ENCODE data around the gene DBF4B. TPM values are rescaled to one million over a fixed set of nuclear protein-coding genes. Genes with fewer than 3 reads are reported as not detected.

The DBF4B gene
- total and polyA plus RNA-seq, 2 of the 13 experiments (the other 11 are each of a cell fraction or from before 2014, with no cell fraction given) = 11.7 to 13.2 TPM

GRCh38 chr17:44779211-44780025 is 71.0 kb downstream of the DBF4B start (continued):
- TF ChIP-seq ZNF737 (CRISPR knock-in tag; IDR thresholded peaks at IDR 0.05; ENCODE audit: borderline replicate concordance) (no peak), ZFP36 (IDR thresholded peaks at IDR 0.05; ENCODE audit: borderline replicate concordance, low read depth, low read length, partially characterized antibody) (no peak), SRF (IDR thresholded peaks at IDR 0.05; ENCODE audit: low read depth, low read length) (no peak), MEIS2 (CRISPR knock-in tag; IDR thresholded peaks at IDR 0.05) (peak; percentile 15; the same call in 1 of the 2 replicates), ZNF605 (CRISPR knock-in tag; IDR thresholded peaks at IDR 0.05) (no peak), TP53 (CRISPR knock-in tag; conservative IDR thresholded peaks at IDR 0.05) (no peak), HMGXB3 (CRISPR knock-in tag; IDR thresholded peaks at IDR 0.05; ENCODE audit: borderline replicate concordance) (no peak), ZNF274 (CRISPR knock-in tag; IDR thresholded peaks at IDR 0.05) (no peak), AGO1 (IDR thresholded peaks at IDR 0.05; ENCODE audit: low read depth, low read length, poor library complexity, severe bottlenecking) (peak; percentile 62), JARID2 (CRISPR knock-in tag; IDR thresholded peaks at IDR 0.05; ENCODE audit: insufficient replicate concordance) (no peak), YY1 (IDR thresholded peaks at IDR 0.05; ENCODE audit: insufficient read depth, insufficient replicate concordance, low read depth, low read length) (peak; percentile 22), NR2F2 (IDR thresholded peaks at IDR 0.05; ENCODE audit: borderline replicate concordance, low read depth) (no peak), SRSF4 (IDR thresholded peaks at IDR 0.05; ENCODE audit: low read depth, low read length, poor library complexity, severe bottlenecking) (no peak), ZFAT (CRISPR knock-in tag; conservative IDR thresholded peaks at IDR 0.05) (no peak), ATF1 (CRISPR knock-in tag; IDR thresholded peaks at IDR 0.05) (no peak), AGO2 (optimal IDR thresholded peaks at IDR 0.05; ENCODE audit: low read depth, low read length) (no peak), TBX3 (IDR thresholded peaks at IDR 0.05; ENCODE audit: borderline replicate concordance) (no peak), HMG20B (CRISPR knock-in tag; conservative IDR thresholded peaks at IDR 0.05) (no peak)
- TF ChIP-seq, protein P1, sequence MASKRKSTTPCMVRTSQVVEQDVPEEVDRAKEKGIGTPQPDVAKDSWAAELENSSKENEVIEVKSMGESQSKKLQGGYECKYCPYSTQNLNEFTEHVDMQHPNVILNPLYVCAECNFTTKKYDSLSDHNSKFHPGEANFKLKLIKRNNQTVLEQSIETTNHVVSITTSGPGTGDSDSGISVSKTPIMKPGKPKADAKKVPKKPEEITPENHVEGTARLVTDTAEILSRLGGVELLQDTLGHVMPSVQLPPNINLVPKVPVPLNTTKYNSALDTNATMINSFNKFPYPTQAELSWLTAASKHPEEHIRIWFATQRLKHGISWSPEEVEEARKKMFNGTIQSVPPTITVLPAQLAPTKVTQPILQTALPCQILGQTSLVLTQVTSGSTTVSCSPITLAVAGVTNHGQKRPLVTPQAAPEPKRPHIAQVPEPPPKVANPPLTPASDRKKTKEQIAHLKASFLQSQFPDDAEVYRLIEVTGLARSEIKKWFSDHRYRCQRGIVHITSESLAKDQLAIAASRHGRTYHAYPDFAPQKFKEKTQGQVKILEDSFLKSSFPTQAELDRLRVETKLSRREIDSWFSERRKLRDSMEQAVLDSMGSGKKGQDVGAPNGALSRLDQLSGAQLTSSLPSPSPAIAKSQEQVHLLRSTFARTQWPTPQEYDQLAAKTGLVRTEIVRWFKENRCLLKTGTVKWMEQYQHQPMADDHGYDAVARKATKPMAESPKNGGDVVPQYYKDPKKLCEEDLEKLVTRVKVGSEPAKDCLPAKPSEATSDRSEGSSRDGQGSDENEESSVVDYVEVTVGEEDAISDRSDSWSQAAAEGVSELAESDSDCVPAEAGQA (IDR thresholded peaks at IDR 0.05; ENCODE audit: low read depth) = no peak
- TF ChIP-seq, protein P1 (CRISPR knock-in tag; IDR thresholded peaks at IDR 0.05; ENCODE audit: borderline replicate concordance) = no peak

Measured in HepG2 (cell line).